NCI-H460 (cell line): ENCODE results near the gene NFIA. TPM values are rescaled to one million over a fixed set of nuclear protein-coding genes. Genes with fewer than 3 reads are reported as not detected.

Source experiments
- DNase-seq: peaks from one replicate; pipeline ENCODE4 v3.0.0-alpha.2; 2016; ENCODE audit warnings: low read depth; ENCODE audit errors: extremely low read depth
- total RNA-seq: library from RNA; depleted of rRNA; stranded (reverse); fragments of >200 nt; shearing (Covaris generic); gene quantifications from 2 replicates; pipeline ENCODE4 v1.2.3, GENCODE V29; 2014

The NFIA gene
- total RNA-seq, 1 experiment from 2014 or later: 16.9 TPM

GRCh38 chr1:61233121-61233660 is 150.8 kb downstream of the NFIA start:
- DNase-seq: no peak

- DNase-seq: no peak
Observed at GRCh38 chr1:61234587-61234919, 152.2 kb downstream of the NFIA start.

- no peak for DNase-seq
Observed at GRCh38 chr1:61237147-61237546, 154.8 kb downstream of the NFIA start.

DNA sequence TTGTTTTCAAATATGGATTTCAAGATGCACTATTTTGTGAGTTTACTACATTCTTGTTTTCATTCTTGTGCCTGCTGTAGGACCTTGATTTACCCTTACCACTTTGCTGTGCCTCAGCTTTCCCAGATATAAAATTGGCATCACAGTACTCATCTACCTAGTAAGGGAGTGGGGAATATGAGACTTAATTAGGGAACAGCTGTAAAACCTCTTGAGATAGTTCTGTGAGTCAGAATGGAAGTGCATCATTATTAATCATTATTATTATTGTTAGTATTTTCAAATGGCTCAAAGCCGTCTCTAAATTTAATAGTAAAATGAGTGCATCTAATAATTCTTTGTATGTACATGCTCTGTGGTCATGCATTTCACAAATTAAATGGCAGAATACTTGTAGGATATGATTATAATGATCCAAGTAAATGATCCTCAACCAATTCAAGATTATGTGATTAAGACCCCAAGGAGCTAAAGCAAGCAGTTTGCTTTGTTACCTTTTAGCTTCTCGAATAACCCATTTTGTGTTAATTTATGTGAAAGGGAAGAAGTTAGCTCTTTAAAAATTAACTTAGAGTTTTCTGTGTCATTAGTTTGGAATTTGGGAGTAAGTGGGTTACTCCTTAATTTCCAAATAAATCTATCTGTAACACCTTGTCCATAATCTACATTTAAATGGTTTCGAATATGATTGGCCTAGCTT is 155.4 kb downstream of the NFIA start:
- no peak for DNase-seq

- no peak for DNase-seq
Observed at GRCh38 chr1:61238359-61238665, 156.0 kb downstream of the NFIA start.

DNA sequence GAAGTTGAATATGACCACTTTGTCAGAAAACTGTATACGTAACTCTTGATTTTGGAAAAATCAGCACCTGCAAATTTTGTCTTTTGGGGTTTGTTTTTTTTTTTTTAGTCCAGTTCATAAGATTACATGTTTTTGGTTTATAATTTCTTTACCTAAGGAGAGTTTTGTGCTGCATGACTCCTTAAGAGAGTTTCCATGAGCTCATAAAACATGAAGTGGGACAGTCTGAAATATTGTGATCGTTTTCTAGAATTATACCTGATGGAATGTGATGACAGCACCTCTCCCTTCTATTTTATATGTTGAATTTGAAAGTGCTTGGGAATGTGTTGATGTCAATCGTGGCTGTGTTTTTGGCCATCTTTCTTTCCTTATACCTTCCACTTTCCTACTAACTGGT is 158.5 kb downstream of the NFIA start:
- DNase-seq: no peak

- no peak for DNase-seq
Observed at GRCh38 chr1:61241411-61241838, 159.1 kb downstream of the NFIA start.

DNA sequence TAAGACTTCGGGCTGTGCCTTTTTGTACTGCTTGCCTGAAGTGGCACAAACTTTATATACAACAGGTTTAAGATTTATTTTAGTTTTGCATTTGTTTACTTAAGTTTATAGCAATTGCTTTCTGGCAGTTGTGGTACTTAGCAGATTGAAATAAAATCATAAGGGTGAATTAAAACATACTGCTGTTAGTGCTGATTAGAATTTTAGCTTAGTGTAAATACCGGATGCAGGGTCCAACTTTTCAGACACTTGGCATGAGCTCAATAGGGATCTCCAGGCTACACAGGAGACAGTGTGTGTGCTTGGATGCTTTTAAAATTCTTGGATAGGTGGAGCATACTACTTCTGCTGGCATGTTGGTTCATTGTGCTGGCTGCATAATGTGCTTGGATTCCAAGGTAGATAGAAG is 159.6 kb downstream of the NFIA start:
- no peak for DNase-seq

GRCh38 chr1:61244114-61244513 is 161.8 kb downstream of the NFIA start:
- DNase-seq: no peak

DNA sequence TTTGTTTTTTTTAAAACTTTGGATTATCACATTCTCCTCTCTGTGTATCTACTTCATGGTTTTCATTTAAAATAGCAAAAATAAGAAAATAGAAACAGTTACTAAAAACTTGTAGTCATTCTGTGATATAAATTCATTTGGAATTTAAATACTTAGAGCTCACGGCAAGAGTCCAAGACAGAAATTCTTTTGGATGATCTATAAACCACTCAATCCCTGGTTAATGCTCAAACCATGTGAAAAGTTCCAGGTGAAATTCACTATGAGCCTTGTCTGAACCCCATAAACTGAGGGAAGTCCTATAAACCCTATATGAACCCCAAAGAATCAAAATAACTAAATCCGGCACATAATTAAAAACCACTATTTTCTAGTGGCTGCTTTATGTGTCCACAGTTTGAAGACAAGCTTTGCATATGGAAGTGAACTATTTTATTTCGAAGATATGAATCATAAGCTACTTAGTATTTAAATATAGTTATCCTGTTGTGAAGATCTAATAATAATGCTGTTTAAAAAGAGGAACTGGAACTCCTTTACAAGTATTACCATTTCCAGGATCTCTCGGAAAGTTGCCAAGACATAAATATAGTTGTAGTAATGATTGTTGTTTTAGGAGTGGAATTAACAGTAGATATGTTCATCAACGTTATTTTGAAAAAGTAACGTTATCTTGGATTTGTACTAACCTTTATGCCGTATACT is 163.5 kb downstream of the NFIA start:
- DNase-seq: no peak

DNA sequence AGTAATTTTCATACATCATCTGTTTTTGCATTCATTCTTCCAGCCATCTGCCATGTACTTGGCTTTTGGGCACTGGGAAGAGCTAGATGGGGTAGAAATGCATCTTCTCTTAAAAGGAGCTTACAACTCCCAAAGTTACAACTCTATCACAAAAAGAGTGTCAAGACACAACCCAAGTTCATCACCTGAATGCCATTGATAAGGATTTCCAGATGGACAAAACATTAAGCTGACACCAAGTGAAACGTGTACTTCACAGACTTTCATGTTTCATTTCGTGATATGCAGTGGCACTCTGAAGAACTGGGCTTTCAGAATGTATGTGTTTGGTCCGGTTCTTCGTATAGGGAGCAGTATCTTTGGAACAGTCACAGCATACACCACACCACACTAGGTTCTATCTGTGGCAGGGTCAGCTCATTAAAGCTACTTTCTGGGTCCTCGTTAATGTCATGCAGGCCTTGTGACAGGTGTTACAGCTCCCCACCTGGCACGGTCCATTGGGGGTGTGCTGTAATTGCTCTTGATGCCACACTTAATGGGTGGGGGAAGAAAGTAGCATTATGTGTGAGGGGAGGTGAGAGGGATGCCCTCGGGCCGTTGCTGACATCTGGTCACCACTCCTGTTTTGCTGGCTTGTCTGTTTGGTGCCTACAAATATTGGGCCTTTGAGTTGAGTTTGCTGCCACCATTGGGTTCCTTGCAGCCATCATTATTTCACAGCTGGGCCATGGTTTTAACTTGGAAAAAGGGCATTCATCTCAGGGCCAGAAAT is 164.9 kb downstream of the NFIA start:
- DNase-seq: no peak

DNA sequence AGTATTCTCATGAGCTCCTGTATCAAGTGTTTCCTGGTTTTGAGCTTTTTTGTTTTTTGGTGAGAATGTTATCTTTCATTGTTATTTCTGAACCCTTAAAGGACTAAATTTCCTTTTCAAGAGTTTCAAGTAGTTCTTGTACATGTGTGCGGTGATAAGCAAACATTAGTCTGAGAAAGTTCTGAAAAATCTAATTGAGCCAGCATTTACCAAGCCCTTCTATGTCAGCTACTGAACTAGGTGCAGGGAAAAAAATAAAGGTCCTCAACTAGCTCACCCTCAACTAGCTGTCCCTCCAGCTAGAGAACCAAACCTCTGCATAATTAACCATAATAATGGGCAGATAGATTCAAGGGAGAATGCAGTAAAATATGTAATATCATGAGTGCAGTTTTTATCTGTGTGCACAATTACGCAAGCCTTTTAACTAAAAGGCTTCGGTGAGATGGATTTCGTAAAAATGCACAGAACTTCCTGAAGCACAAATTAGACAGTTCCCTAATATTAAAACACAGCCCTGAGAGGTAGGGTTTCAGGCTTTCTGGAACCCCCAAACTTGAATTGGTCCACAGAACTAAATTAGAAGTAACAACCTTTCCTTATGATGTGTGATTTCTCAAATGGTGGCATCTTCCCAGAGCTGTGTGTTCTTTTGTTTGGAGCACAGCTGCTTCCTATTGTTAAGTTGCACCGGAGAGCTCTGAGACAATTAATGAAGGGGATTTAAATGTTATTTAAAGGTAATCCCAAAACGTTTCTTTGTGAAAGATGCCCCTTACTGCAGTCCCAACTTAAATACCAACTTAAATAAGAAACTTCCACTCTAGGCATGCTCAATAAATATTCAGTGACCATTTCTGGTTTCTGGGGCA is 165.8 kb downstream of the NFIA start:
- no peak for DNase-seq

GRCh38 chr1:61250933-61251332 is 168.6 kb downstream of the NFIA start:
- DNase-seq: no peak

GRCh38 chr1:61253059-61253735 is 170.8 kb downstream of the NFIA start:
- peak; percentile 16 for DNase-seq

DNA sequence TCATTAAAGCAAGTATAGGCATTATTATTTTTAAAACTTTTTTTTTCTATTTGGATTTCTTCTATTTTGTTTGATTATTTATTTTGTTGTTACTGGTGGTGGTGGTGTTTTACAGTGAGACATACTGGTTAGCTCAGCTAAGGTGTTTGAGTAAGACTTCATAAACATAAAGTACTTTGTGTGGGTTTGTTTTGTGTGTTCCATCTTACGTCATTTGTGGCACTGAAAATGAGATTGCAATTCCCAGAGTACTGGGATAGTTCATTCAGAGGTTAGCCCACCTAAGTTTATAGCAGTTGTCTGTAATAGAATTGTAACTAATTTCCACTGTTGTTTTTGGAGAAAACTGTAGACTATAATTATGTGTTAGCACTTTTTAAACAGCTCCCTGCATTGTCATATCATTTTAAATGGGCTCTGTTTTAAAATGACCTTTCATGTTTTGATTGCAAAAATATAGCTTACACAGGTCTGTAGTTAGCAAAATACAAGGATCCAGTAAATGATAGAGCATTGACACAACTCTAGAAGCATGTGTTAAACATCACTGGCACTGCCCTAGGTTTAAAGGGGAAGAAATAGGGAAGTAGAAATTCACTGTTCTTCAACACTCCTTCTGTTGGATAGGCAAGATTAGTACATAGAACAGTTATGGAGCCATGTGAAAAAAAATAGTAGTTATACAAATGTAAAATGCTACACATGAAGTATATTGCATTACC is 171.7 kb downstream of the NFIA start:
- DNase-seq: no peak

DNA sequence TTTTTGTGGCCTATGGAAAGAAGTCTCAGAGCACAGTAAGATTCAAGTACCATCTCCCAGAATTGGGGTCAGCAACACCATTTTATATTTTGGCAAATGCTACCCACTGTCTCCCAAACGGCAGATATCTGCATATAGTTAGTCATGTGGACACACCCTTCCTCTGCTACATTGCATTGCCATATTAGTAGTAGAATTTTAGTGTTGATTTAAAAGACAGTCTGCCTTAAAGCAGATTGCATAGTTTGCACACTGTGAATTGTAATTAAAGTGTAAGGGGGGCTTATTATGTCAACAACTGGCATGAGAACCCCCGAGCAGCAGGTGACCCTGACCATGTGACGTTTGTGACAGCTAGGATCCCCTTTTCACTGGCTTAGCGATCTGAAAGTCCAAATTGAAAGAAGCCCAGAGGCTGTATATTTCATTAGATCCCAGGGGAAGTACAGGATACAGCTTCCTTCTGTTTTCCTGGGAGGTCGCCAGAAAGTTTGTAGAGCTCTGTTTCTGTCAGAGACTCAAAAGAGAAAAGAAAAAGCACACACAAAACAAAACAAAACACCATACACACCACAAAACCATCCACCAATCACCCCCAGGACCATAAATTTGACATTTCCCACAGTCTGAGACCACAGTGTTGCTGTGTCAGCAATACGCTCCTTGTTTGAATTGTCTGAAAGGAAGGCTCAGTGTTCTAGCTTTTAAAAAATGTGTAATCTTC is 172.4 kb downstream of the NFIA start:
- DNase-seq: no peak

- no peak for DNase-seq
Observed at GRCh38 chr1:61255358-61255703, 173.0 kb downstream of the NFIA start.

GRCh38 chr1:61259379-61260148 is 177.2 kb downstream of the NFIA start:
- no peak for DNase-seq
